ENCODE results near the gene AFG1L.
"Not testable (repeated sequence)": the region's sequence is repeated elsewhere in the genome, so short reads cannot be mapped to it uniquely, and the experiment has no call there.

Gene AFG1L

GRCh38 chr6:108291091-108291490, 3.8 kb upstream of the AFG1L start:
- DNase-seq = no peak

- DNase-seq = not testable (repeated sequence)
Measured at GRCh38 chr6:108292561-108292960, 2.3 kb upstream of the AFG1L start.

GRCh38 chr6:108293527-108294296, 1.1 kb upstream of the AFG1L start:
- DNase-seq = no peak

GRCh38 chr6:108294297-108294726, 542 bp upstream of the AFG1L start:
- no peak for DNase-seq

GRCh38 chr6:108295676-108296075, 822 bp downstream of the AFG1L start:
- no peak for DNase-seq

GRCh38 chr6:108302386-108302785, 7.5 kb downstream of the AFG1L start:
- no peak for DNase-seq

GRCh38 chr6:108304646-108305045, 9.8 kb downstream of the AFG1L start:
- DNase-seq = no peak

- DNase-seq = not testable (repeated sequence)
Measured at GRCh38 chr6:108308641-108309040, 13.8 kb downstream of the AFG1L start.

- DNase-seq = no peak
Measured at GRCh38 chr6:108309844-108310243, 15.0 kb downstream of the AFG1L start.

- no peak for DNase-seq
Measured at GRCh38 chr6:108312605-108313004, 17.8 kb downstream of the AFG1L start.

GRCh38 chr6:108321253-108321747, 26.4 kb downstream of the AFG1L start:
- DNase-seq = no peak

- DNase-seq = no peak
Measured at GRCh38 chr6:108322728-108323127, 27.9 kb downstream of the AFG1L start.

- no peak for DNase-seq
Measured at GRCh38 chr6:108323710-108324466, 29.0 kb downstream of the AFG1L start.

GRCh38 chr6:108330221-108330785, 35.4 kb downstream of the AFG1L start:
- DNase-seq = not testable (repeated sequence)

GRCh38 chr6:108330806-108331205, 36.0 kb downstream of the AFG1L start:
- no peak for DNase-seq

- DNase-seq = no peak
Measured at GRCh38 chr6:108331982-108332381, 37.1 kb downstream of the AFG1L start.

- no peak for DNase-seq
Measured at GRCh38 chr6:108336971-108337370, 42.1 kb downstream of the AFG1L start.

- no peak for DNase-seq
Measured at GRCh38 chr6:108337721-108338120, 42.9 kb downstream of the AFG1L start.

GRCh38 chr6:108341372-108341771, 46.5 kb downstream of the AFG1L start:
- no peak for DNase-seq

GRCh38 chr6:108343894-108344293, 49.0 kb downstream of the AFG1L start:
- no peak for DNase-seq

- no peak for DNase-seq
Measured at GRCh38 chr6:108348655-108349349, 53.9 kb downstream of the AFG1L start.

GRCh38 chr6:108350528-108350927, 55.7 kb downstream of the AFG1L start:
- no peak for DNase-seq

- no peak for DNase-seq
Measured at GRCh38 chr6:108353853-108354252, 59.0 kb downstream of the AFG1L start.

Data from activated CD8-positive, alpha-beta memory T cell treated with anti-CD3 and anti-CD28 coated beads, Interleukin-2, amount 50 U/mL, for 4 hours (primary cell).